Transverse colon (tissue), 3 donors: ENCODE data around the gene BCKDHA.
A peak's percentile ranks its signal among the peaks of the same experiment; 100 is the strongest.

Experiments used
- CTCF ChIP-seq, 5 experiments: fragments of 200-600 bp in 3 of 5; fragments of 450-650 bp in 2 of 5; sonication (generic) in 3 of 5; IDR thresholded peaks; 1 replicate in 2 of 5; 2 replicates in 3 of 5; pipeline ENCODE4 v1.5.1; 2016 to 2017; ENCODE audit warnings: antibody characterized with exemption in 5 of 5, inconsistent platforms in 3 of 5, mild to moderate bottlenecking in 2 of 5, moderate library complexity in 1 of 5
- POLR2A ChIP-seq: fragments of 450-650 bp; IDR thresholded peaks from one replicate; pipeline ENCODE4 v1.6.1; 2016; ENCODE audit warnings: antibody characterized with exemption, mild to moderate bottlenecking, moderate library complexity

GRCh38 chr19:41354343-41354953, 43.2 kb upstream of the BCKDHA start:
- TF ChIP-seq CTCF (IDR thresholded peaks at IDR 0.05), result peak in 1 of 5 experiments; percentile 18
- TF ChIP-seq POLR2A, result no peak
